HepG2 (cell line): ENCODE data around the gene SPRYD3.

Experiments
- CREB1 ChIP-seq, 2 experiments: fragments of 450-650 bp in 1 of 2; IDR thresholded peaks; 2 replicates each; pipeline ENCODE4 v1.6.1; 2016 to 2017; ENCODE audit warnings: control low read depth in 1 of 2, mild to moderate bottlenecking in 1 of 2, missing compliant biosample characterization in 1 of 2, missing genetic modification characterization in 1 of 2
- CTCF ChIP-seq: sonication (generic); formaldehyde crosslinking; IDR thresholded peaks from 2 replicates; pipeline ENCODE4 v1.5.0; 2020; ENCODE audit warnings: mild to moderate bottlenecking, missing genetic modification reagents, moderate library complexity
- EZH2 ChIP-seq: conservative IDR thresholded peaks from 2 replicates; pipeline ENCODE4 v1.6.1; 2012; ENCODE audit warnings: mild to moderate bottlenecking, low read depth, low read length, moderate library complexity
- MED13 ChIP-seq: sonication (generic); formaldehyde crosslinking; IDR thresholded peaks from 2 replicates; pipeline ENCODE4 v1.5.0; 2020; ENCODE audit warnings: missing genetic modification reagents
- REST ChIP-seq, 2 experiments: IDR thresholded peaks; 2 replicates each; pipeline ENCODE4 v1.6.1; 2011 to 2012; ENCODE audit warnings: low read length in 2 of 2, borderline replicate concordance in 1 of 2, low read depth in 1 of 2, mild to moderate bottlenecking in 1 of 2, moderate library complexity in 1 of 2
- ZNF121 ChIP-seq: sonication (generic); formaldehyde crosslinking; IDR thresholded peaks from 2 replicates; pipeline ENCODE4 v1.5.0; 2020; ENCODE audit warnings: mild to moderate bottlenecking, missing genetic modification reagents
- ZNF18 ChIP-seq: sonication (generic); formaldehyde crosslinking; IDR thresholded peaks from 2 replicates; pipeline ENCODE4 v1.8.0; 2022; ENCODE audit warnings: mild to moderate bottlenecking, missing genetic modification reagents; ENCODE audit not compliant: insufficient replicate concordance

- TF ChIP-seq ZNF18 (CRISPR knock-in tag) (no peak), CREB1 (IDR thresholded peaks at IDR 0.05) (no peak), CREB1 (CRISPR knock-in tag; IDR thresholded peaks at IDR 0.05) (no peak), EZH2 (no peak), REST (IDR thresholded peaks at IDR 0.05; ENCODE audit: borderline replicate concordance in 1 of 2, low read depth in 1 of 2, low read length in 2 of 2) (no peak), CTCF (CRISPR knock-in tag) (no peak), MED13 (CRISPR knock-in tag) (no peak), ZNF121 (no peak)
Observed at GRCh38 chr12:53100466-53101151, 21.4 kb upstream of the SPRYD3 start.
